Suprapubic skin (tissue), 4 donors: ENCODE results near the gene NEU2. TPM values are rescaled to one million over a fixed set of nuclear protein-coding genes. Genes with fewer than 3 reads are reported as not detected.
A peak's percentile ranks its signal among the peaks of the same experiment; 100 is the strongest.

Experiments used
- DNase-seq, 2 donors: peaks; one replicate each; pipeline ENCODE4 v3.0.0-alpha.2; 2019; ENCODE audit warnings: low spot score in 2 of 2
- H3K27ac ChIP-seq: fragments of 200-600 bp; sonication (generic); one replicate; pipeline ENCODE4 v1.5.1; 2019
- H3K27me3 ChIP-seq: fragments of 200-600 bp; sonication (generic); one replicate; pipeline ENCODE4 v1.5.1; 2019
- H3K36me3 ChIP-seq: fragments of 200-600 bp; sonication (generic); one replicate; pipeline ENCODE4 v1.5.1; 2019
- H3K4me1 ChIP-seq: fragments of 200-600 bp; sonication (generic); one replicate; pipeline ENCODE4 v1.5.1; 2019
- H3K4me3 ChIP-seq: fragments of 200-600 bp; sonication (generic); one replicate; pipeline ENCODE4 v1.5.1; 2019; ENCODE audit warnings: mild to moderate bottlenecking
- H3K9me3 ChIP-seq: fragments of 200-600 bp; sonication (generic); one replicate; pipeline ENCODE4 v1.5.1; 2019
- EP300 ChIP-seq: sonication (generic); formaldehyde crosslinking; IDR thresholded peaks from one replicate; pipeline ENCODE4 v1.6.1; 2017; ENCODE audit warnings: antibody characterized with exemption
- POLR2A ChIP-seq, 2 donors: fragments of 450-650 bp; IDR thresholded peaks; one replicate each; pipeline ENCODE4 v1.6.1; 2017; ENCODE audit warnings: antibody characterized with exemption in 2 of 2, mild to moderate bottlenecking in 2 of 2, moderate library complexity in 2 of 2
- POLR2AphosphoS5 ChIP-seq, 3 donors: sonication (generic); formaldehyde crosslinking; IDR thresholded peaks; one replicate each; pipeline ENCODE4 v1.6.1; 2017; ENCODE audit warnings: antibody characterized with exemption in 3 of 3
- WGBS: methylation state at CpG from one replicate; pipeline ENCODE4 v1.1.5; 2018; 5-methylcytosine and 5-hydroxymethylcytosine counted together
- total RNA-seq, 4 donors: library from RNA; depleted of rRNA; stranded (reverse); fragments of >200 nt; gene quantifications; one replicate each; pipeline ENCODE4 v1.1.0, GENCODE V29; 2016
- TF ChIP-seq, protein P1 (sequence below), 2 donors: fragments of 200-600 bp in 1 of 2; fragments of 450-650 bp in 1 of 2; sonication (generic) in 1 of 2; IDR thresholded peaks; one replicate each; pipeline ENCODE4 v1.5.1; 2016 to 2019; ENCODE audit warnings: antibody characterized with exemption in 2 of 2, mild to moderate bottlenecking in 1 of 2, moderate library complexity in 1 of 2

The NEU2 gene
- total RNA-seq, 4 donors from 2014 or later = 1.7 to 19.9 (median 5.8) TPM

DNA sequence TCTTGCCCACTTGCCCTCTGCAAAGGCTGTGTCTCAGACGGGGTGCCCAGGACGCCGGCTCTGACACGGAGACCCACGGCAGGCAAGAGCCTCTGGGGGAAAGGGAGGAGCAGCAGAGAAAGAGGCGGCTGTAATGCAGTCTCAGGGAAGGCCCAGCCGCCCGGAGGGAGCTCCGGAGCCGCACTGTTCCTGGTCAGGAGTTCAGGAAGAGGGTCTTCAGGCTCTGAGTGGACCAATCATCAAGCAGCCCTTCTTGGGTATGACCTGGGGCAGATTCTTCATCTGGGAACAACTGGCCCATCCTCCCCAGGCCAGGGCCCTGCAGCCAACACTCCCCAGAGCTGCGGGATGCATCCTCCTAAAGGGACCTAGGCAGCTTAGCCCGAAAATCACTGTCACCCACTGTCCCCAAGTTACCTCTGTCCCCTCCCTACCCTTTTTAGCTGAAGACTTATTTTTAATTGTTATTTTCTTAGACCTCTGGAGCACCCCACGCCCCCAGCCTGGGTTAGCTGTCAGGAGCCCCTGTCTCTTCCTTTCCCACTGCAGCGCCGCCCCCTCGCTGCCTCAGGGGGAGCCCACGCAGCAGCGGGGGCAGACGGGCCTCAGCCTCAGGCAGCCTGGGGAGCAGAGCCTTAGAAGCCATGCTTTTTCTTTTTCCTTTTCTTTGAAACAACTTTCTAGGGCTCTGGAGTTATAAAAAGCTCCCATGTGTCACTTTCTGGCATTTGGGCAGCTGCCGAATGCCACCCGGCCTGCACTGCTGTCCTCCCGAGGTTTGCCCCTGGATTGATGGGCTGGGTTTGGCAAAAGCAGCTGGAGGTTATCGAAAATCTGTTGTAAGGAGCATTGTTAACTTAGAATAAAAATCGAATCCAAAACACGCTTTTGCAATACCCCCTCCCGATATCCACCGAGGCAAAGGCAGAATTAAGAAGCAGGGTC lies 644 bp upstream of the NEU2 start:
- DNase-seq = peak in 1 of 2 donors; percentile 50
- Histone ChIP-seq H3K36me3 (no peaks in the 10 kb centered on the region), H3K4me3 (no peak overlapping the region), H3K4me1 (no peaks in the 10 kb centered on the region), H3K27me3 (no peaks in the 10 kb centered on the region), H3K27ac (no peak overlapping the region), H3K9me3 (no peaks in the 10 kb centered on the region)
- TF ChIP-seq POLR2AphosphoS5 (IDR thresholded peaks at IDR 0.05) (no peak), POLR2A (IDR thresholded peaks at IDR 0.05) (no peak), EP300 (no peak)
- TF ChIP-seq, protein P1, sequence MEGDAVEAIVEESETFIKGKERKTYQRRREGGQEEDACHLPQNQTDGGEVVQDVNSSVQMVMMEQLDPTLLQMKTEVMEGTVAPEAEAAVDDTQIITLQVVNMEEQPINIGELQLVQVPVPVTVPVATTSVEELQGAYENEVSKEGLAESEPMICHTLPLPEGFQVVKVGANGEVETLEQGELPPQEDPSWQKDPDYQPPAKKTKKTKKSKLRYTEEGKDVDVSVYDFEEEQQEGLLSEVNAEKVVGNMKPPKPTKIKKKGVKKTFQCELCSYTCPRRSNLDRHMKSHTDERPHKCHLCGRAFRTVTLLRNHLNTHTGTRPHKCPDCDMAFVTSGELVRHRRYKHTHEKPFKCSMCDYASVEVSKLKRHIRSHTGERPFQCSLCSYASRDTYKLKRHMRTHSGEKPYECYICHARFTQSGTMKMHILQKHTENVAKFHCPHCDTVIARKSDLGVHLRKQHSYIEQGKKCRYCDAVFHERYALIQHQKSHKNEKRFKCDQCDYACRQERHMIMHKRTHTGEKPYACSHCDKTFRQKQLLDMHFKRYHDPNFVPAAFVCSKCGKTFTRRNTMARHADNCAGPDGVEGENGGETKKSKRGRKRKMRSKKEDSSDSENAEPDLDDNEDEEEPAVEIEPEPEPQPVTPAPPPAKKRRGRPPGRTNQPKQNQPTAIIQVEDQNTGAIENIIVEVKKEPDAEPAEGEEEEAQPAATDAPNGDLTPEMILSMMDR (IDR thresholded peaks at IDR 0.05) = no peak
- 81% methylated on average over 27 of the region's 27 CpGs for WGBS

DNA sequence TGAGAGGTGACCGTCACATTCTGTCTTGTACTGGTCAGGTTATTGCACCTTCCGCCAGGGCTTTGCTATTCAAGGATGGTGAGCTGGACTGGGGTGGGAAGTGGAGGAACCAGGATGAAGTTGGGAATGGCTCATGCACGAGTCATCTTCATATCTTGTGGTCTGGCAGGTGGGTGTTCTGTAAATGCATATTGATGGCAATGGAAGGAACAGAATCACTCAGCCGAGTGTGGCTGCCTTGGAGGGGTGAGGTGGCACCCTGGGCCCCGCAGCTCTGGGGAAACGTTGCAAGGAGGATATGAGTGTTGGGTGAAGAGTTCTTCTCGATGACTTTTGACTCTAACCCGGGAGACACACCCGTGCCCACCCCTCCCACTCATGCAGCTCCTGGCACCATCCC lies 1.2 kb downstream of the NEU2 start:
- Histone ChIP-seq H3K4me1 (no peaks in the 10 kb centered on the region), H3K36me3 (no peaks in the 10 kb centered on the region), H3K27me3 (no peaks in the 10 kb centered on the region), H3K27ac (no peak overlapping the region), H3K9me3 (no peaks in the 10 kb centered on the region), H3K4me3 (no peak overlapping the region)
- WGBS = 68% methylated on average over 9 of the region's 9 CpGs
- no peak for DNase-seq
- TF ChIP-seq POLR2A (IDR thresholded peaks at IDR 0.05) = no peak
- TF ChIP-seq EP300 = no peak

DNA sequence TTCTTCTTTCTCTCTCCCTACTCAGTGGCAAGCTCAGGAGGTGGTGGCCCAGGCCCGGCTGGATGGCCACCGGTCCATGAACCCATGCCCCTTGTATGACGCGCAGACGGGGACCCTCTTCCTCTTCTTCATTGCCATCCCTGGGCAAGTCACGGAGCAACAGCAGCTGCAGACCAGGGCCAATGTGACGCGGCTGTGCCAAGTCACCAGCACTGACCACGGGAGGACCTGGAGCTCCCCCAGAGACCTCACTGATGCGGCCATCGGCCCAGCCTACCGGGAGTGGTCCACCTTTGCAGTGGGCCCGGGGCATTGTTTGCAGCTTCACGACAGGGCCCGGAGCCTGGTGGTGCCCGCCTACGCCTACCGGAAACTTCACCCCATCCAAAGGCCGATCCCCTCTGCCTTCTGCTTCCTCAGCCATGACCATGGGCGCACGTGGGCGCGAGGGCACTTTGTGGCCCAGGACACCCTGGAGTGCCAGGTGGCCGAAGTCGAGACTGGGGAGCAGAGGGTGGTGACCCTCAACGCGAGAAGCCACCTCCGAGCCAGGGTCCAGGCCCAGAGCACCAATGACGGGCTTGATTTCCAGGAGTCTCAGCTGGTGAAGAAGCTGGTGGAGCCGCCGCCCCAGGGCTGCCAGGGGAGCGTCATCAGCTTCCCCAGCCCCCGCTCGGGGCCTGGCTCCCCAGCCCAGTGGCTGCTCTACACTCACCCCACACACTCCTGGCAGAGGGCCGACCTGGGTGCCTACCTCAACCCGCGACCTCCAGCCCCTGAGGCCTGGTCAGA lies 1.8 kb downstream of the NEU2 start:
- H3K36me3 ChIP-seq = no peaks in the 10 kb centered on the region
- no peak for TF ChIP-seq POLR2A (IDR thresholded peaks at IDR 0.05)
- H3K27ac ChIP-seq = no peak overlapping the region
- DNase-seq = peak in 1 of 2 donors; percentile 50
- H3K27me3 ChIP-seq = no peaks in the 10 kb centered on the region
- no peaks in the 10 kb centered on the region for H3K4me1 ChIP-seq
- H3K9me3 ChIP-seq = no peaks in the 10 kb centered on the region
- 99% methylated on average over 20 of the region's 37 CpGs for WGBS
- no peak overlapping the region for H3K4me3 ChIP-seq

- Histone ChIP-seq H3K4me1 (no peaks in the 10 kb centered on the region), H3K4me3 (no peak overlapping the region), H3K36me3 (no peaks in the 10 kb centered on the region), H3K27me3 (no peaks in the 10 kb centered on the region), H3K27ac (no peak overlapping the region), H3K9me3 (no peaks in the 10 kb centered on the region)
- TF ChIP-seq POLR2A (IDR thresholded peaks at IDR 0.05) (no peak), POLR2AphosphoS5 (IDR thresholded peaks at IDR 0.05) (no peak), EP300 (no peak)
- TF ChIP-seq, protein P1 (IDR thresholded peaks at IDR 0.05) = no peak
- 96% methylated on average over 23 of the region's 23 CpGs for WGBS
- no peak for DNase-seq
Measured at GRCh38 chr2:233035426-233036161, 3.1 kb downstream of the NEU2 start.

- TF ChIP-seq POLR2A (IDR thresholded peaks at IDR 0.05) (no peak), POLR2AphosphoS5 (IDR thresholded peaks at IDR 0.05) (no peak), EP300 (no peak)
- TF ChIP-seq, protein P1 (IDR thresholded peaks at IDR 0.05) = no peak
- 86% methylated on average over 12 of the region's 12 CpGs for WGBS
Measured at GRCh38 chr2:233036162-233036838, 3.8 kb downstream of the NEU2 start.

More at GRCh38 chr2:233036162-233036838, 3.8 kb downstream of the NEU2 start:
- no peak overlapping the region for H3K4me3 ChIP-seq
- H3K36me3 ChIP-seq = no peaks in the 10 kb centered on the region
- H3K9me3 ChIP-seq = no peaks in the 10 kb centered on the region
- no peak for DNase-seq
- no peaks in the 10 kb centered on the region for H3K4me1 ChIP-seq
- H3K27ac ChIP-seq = no peak overlapping the region
- no peaks in the 10 kb centered on the region for H3K27me3 ChIP-seq
